GM12878 (cell line): ENCODE data around the gene LRRC4B.

Experiments used
- CHD4 ChIP-seq: fragments of 200-600 bp; sonication (generic); IDR thresholded peaks from 2 replicates; pipeline ENCODE4 v1.6.1; 2016; ENCODE audit warnings: mild to moderate bottlenecking
- CREB1 ChIP-seq: IDR thresholded peaks from 2 replicates; pipeline ENCODE4 v1.6.1; 2012; ENCODE audit warnings: low read depth, mild to moderate bottlenecking, inconsistent platforms
- EZH2 ChIP-seq: IDR thresholded peaks from 2 replicates; pipeline ENCODE4 v1.6.1; 2012; ENCODE audit warnings: low read depth, mild to moderate bottlenecking, control low read depth, inconsistent platforms, low read length, borderline replicate concordance; ENCODE audit not compliant: control insufficient read depth
- GABPA ChIP-seq: IDR thresholded peaks from 2 replicates; pipeline ENCODE4 v1.6.1; 2014; ENCODE audit warnings: antibody characterized with exemption, low read depth, mild to moderate bottlenecking, inconsistent platforms
- IRF4 ChIP-seq: IDR thresholded peaks from 2 replicates; pipeline ENCODE4 v1.6.1; 2011; ENCODE audit warnings: low read depth, low read length
- NR2C2 ChIP-seq: IDR thresholded peaks from 2 replicates; pipeline ENCODE4 v1.6.1; 2011; ENCODE audit warnings: borderline replicate concordance, low read depth; ENCODE audit not compliant: control insufficient read depth, insufficient read length
- POLR2A ChIP-seq: IDR thresholded peaks from 2 replicates; pipeline ENCODE4 v1.6.1; 2011; ENCODE audit warnings: low read depth, mild to moderate bottlenecking, low read length
- POLR2AphosphoS2 ChIP-seq: IDR thresholded peaks from 2 replicates; pipeline ENCODE4 v1.6.1; 2011; ENCODE audit warnings: low read depth, mild to moderate bottlenecking, low read length, improper control_type of control experiment, moderate library complexity
- POLR2AphosphoS5 ChIP-seq: IDR thresholded peaks from 2 replicates; pipeline ENCODE4 v1.6.1; 2011; ENCODE audit warnings: mild to moderate bottlenecking, low read length, inconsistent platforms
- ZBED1 ChIP-seq: IDR thresholded peaks from 2 replicates; pipeline ENCODE4 v1.6.1; 2016; ENCODE audit warnings: borderline replicate concordance
- ZZZ3 ChIP-seq: IDR thresholded peaks from 2 replicates; pipeline ENCODE4 v1.6.1; 2011; ENCODE audit warnings: low read depth; ENCODE audit not compliant: control insufficient read depth, insufficient read length
- TF ChIP-seq, protein P1 (sequence below): IDR thresholded peaks from 2 replicates; pipeline ENCODE4 v1.6.1; 2012; ENCODE audit warnings: mild to moderate bottlenecking, low read depth, low read length
- TF ChIP-seq, protein P2 (sequence below), 3 experiments: IDR thresholded peaks in 2 of 3; conservative IDR thresholded peaks in 1 of 3; 2 replicates each; pipeline ENCODE4 v1.5.1; 2011; ENCODE audit warnings: low read depth in 3 of 3, low read length in 3 of 3, mild to moderate bottlenecking in 3 of 3, control low read depth in 2 of 3, moderate library complexity in 2 of 3, inconsistent platforms in 1 of 3, mixed read lengths in 1 of 3; ENCODE audit not compliant: control insufficient read depth in 2 of 3, insufficient read depth in 1 of 3; ENCODE audit errors: extremely low read depth in 1 of 3
- TF ChIP-seq, protein P3 (sequence below): fragments of 450-650 bp; formaldehyde crosslinking; IDR thresholded peaks from 2 replicates; pipeline ENCODE4 v1.4.0; 2020; ENCODE audit warnings: mild to moderate bottlenecking, moderate library complexity

DNA sequence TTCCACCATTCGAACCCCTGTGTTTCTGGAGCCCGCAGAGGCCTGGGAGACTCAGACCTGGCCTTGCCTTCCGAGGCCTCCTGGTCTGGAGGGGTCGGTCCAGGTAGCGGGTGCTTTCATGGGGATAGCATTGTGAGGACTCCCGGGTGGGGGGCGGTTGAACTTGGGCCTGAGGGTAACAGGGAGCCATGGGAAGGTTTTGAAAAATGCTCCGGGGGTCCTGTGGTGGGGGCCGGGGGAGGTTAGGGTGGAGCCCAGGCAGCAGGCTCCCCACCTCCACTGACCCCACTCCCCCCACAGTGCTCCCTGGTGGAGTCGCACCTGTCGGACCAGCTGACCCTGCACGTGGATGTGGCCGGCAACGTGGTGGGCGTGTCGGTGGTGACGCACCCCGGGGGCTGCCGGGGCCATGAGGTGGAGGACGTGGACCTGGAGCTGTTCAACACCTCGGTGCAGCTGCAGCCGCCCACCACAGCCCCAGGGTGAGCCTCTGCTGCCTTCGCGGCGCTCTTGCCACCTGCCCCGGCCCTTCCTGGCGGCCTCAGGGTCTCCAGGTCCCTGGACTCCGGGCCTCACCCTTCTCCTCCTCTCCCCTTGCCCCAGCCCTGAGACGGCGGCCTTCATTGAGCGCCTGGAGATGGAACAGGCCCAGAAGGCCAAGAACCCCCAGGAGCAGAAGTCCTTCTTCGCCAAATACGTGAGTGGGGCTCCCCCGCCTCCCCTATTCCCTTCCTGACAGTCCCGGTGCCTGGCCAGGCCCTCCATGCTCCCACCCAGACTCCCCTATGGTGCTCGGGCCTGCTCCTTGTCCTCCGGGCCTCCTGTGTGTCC, 87.7 kb downstream of the LRRC4B start:
- TF ChIP-seq, protein P1, sequence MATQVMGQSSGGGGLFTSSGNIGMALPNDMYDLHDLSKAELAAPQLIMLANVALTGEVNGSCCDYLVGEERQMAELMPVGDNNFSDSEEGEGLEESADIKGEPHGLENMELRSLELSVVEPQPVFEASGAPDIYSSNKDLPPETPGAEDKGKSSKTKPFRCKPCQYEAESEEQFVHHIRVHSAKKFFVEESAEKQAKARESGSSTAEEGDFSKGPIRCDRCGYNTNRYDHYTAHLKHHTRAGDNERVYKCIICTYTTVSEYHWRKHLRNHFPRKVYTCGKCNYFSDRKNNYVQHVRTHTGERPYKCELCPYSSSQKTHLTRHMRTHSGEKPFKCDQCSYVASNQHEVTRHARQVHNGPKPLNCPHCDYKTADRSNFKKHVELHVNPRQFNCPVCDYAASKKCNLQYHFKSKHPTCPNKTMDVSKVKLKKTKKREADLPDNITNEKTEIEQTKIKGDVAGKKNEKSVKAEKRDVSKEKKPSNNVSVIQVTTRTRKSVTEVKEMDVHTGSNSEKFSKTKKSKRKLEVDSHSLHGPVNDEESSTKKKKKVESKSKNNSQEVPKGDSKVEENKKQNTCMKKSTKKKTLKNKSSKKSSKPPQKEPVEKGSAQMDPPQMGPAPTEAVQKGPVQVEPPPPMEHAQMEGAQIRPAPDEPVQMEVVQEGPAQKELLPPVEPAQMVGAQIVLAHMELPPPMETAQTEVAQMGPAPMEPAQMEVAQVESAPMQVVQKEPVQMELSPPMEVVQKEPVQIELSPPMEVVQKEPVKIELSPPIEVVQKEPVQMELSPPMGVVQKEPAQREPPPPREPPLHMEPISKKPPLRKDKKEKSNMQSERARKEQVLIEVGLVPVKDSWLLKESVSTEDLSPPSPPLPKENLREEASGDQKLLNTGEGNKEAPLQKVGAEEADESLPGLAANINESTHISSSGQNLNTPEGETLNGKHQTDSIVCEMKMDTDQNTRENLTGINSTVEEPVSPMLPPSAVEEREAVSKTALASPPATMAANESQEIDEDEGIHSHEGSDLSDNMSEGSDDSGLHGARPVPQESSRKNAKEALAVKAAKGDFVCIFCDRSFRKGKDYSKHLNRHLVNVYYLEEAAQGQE: no peak
- TF ChIP-seq ZBED1 (no peak), POLR2AphosphoS5 (no peak), IRF4 (no peak), EZH2 (no peak), POLR2AphosphoS2 (no peak), ZZZ3 (no peak), NR2C2 (no peak), POLR2A (peak; percentile 11; the same call in 1 of the 2 replicates), CREB1 (no peak), CHD4 (no peak), GABPA (no peak)
- TF ChIP-seq, protein P2, sequence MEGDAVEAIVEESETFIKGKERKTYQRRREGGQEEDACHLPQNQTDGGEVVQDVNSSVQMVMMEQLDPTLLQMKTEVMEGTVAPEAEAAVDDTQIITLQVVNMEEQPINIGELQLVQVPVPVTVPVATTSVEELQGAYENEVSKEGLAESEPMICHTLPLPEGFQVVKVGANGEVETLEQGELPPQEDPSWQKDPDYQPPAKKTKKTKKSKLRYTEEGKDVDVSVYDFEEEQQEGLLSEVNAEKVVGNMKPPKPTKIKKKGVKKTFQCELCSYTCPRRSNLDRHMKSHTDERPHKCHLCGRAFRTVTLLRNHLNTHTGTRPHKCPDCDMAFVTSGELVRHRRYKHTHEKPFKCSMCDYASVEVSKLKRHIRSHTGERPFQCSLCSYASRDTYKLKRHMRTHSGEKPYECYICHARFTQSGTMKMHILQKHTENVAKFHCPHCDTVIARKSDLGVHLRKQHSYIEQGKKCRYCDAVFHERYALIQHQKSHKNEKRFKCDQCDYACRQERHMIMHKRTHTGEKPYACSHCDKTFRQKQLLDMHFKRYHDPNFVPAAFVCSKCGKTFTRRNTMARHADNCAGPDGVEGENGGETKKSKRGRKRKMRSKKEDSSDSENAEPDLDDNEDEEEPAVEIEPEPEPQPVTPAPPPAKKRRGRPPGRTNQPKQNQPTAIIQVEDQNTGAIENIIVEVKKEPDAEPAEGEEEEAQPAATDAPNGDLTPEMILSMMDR (IDR thresholded peaks at IDR 0.05 in 2 of 3, conservative IDR thresholded peaks at IDR 0.05 in 1 of 3; ENCODE audit: control insufficient read depth in 2 of 3, extremely low read depth in 1 of 3, insufficient read depth in 1 of 3, low read depth in 3 of 3, low read length in 3 of 3): no peak
- TF ChIP-seq, protein P3, sequence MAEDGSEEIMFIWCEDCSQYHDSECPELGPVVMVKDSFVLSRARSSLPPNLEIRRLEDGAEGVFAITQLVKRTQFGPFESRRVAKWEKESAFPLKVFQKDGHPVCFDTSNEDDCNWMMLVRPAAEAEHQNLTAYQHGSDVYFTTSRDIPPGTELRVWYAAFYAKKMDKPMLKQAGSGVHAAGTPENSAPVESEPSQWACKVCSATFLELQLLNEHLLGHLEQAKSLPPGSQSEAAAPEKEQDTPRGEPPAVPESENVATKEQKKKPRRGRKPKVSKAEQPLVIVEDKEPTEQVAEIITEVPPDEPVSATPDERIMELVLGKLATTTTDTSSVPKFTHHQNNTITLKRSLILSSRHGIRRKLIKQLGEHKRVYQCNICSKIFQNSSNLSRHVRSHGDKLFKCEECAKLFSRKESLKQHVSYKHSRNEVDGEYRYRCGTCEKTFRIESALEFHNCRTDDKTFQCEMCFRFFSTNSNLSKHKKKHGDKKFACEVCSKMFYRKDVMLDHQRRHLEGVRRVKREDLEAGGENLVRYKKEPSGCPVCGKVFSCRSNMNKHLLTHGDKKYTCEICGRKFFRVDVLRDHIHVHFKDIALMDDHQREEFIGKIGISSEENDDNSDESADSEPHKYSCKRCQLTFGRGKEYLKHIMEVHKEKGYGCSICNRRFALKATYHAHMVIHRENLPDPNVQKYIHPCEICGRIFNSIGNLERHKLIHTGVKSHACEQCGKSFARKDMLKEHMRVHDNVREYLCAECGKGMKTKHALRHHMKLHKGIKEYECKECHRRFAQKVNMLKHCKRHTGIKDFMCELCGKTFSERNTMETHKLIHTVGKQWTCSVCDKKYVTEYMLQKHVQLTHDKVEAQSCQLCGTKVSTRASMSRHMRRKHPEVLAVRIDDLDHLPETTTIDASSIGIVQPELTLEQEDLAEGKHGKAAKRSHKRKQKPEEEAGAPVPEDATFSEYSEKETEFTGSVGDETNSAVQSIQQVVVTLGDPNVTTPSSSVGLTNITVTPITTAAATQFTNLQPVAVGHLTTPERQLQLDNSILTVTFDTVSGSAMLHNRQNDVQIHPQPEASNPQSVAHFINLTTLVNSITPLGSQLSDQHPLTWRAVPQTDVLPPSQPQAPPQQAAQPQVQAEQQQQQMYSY (CRISPR knock-in tag): no peak
